PC-3 (cell line): ENCODE results near the gene PLA2G15. TPM values are rescaled to one million over a fixed set of nuclear protein-coding genes. Genes with fewer than 3 reads are reported as not detected.

Experiments used
- ATAC-seq: fragments of 200-7000 bp; cut with Tn5 transposase; 2 replicates; pipeline ENCODE4 v1.9.1; 2020; ENCODE audit warnings: mild to moderate bottlenecking, moderate library complexity
- BruUV-seq: library from RNA; stranded (reverse); fragments of 400-500 nt; replicated peaks from 2 replicates; lab custom pipeline; 2021; lab: Mats Ljungman, UMichigan
- CTCF ChIA-PET: fragments of 300-600 bp; sonication (Branson Sonifier 250); formaldehyde crosslinking; loops from one replicate; lab custom pipeline; 2022; ENCODE audit warnings: antibody characterized with exemption; lab: Charles Lee
- POLR2A ChIA-PET: fragments of 300-600 bp; sonication (Branson Sonifier 250); formaldehyde crosslinking; loops from one replicate; lab custom pipeline; 2022; ENCODE audit warnings: antibody characterized with exemption; ENCODE audit not compliant: unreplicated experiment; lab: Charles Lee
- DNase-seq: peaks from one replicate; pipeline ENCODE4 v3.0.0-alpha.2; 2015
- H2AFZ ChIP-seq: fragments of 300-600 bp; sonication (generic); 2 replicates; pipeline ENCODE4 v1.6.0; 2016; ENCODE audit warnings: antibody characterized with exemption, low read length
- H3F3A ChIP-seq: fragments of 300-600 bp; sonication (generic); one replicate; pipeline ENCODE4 v1.6.0; 2017; ENCODE audit warnings: antibody characterized with exemption, low read length, control low read depth, mild to moderate bottlenecking; ENCODE audit not compliant: unreplicated experiment
- H3K27ac ChIP-seq: fragments of 300-600 bp; sonication (generic); 2 replicates; pipeline ENCODE4 v1.5.1; 2016; ENCODE audit warnings: mild to moderate bottlenecking, low read length
- H3K27me3 ChIP-seq: fragments of 300-600 bp; sonication (generic); 2 replicates; pipeline ENCODE4 v1.6.1; 2016; ENCODE audit warnings: low read length, mixed read lengths
- H3K36me3 ChIP-seq: fragments of 300-600 bp; sonication (generic); 2 replicates; pipeline ENCODE4 v1.6.1; 2016; ENCODE audit warnings: low read depth, mixed run types, low read length, mixed read lengths
- H3K4me1 ChIP-seq: fragments of 300-600 bp; sonication (generic); 2 replicates; pipeline ENCODE4 v1.5.1; 2016; ENCODE audit warnings: low read length; ENCODE audit not compliant: insufficient read depth
- H3K4me2 ChIP-seq: fragments of 300-600 bp; sonication (generic); 2 replicates; pipeline ENCODE4 v1.6.0; 2016; ENCODE audit warnings: low read length
- H3K4me3 ChIP-seq: fragments of 300-600 bp; sonication (generic); 2 replicates; pipeline ENCODE4 v1.5.1; 2016; ENCODE audit warnings: mild to moderate bottlenecking, low read length, mixed read lengths
- H3K79me2 ChIP-seq: fragments of 300-600 bp; sonication (generic); 2 replicates; pipeline ENCODE4 v1.6.1; 2017; ENCODE audit warnings: low read length, mixed read lengths
- H3K9ac ChIP-seq: fragments of 300-600 bp; sonication (generic); 2 replicates; pipeline ENCODE4 v1.6.0; 2016; ENCODE audit warnings: mild to moderate bottlenecking, low read length
- H3K9me2 ChIP-seq: fragments of 300-600 bp; sonication (generic); replicated peaks from 2 replicates; pipeline ENCODE4 v1.6.1; 2016; ENCODE audit warnings: mixed run types, low read length, mixed read lengths
- H3K9me3 ChIP-seq: fragments of 300-600 bp; sonication (generic); 2 replicates; pipeline ENCODE4 v1.6.1; 2016; ENCODE audit warnings: low read length, mixed read lengths
- H4K20me1 ChIP-seq: fragments of 300-600 bp; sonication (generic); 2 replicates; pipeline ENCODE4 v1.6.1; 2016; ENCODE audit warnings: low read length, mixed read lengths
- CTCF ChIP-seq: fragments of 300-600 bp; sonication (generic); conservative IDR thresholded peaks from 2 replicates; pipeline ENCODE4 v1.5.1; 2017; ENCODE audit warnings: antibody characterized with exemption, low read depth, mild to moderate bottlenecking, low read length
- EZH2 ChIP-seq: fragments of 300-600 bp; sonication (generic); IDR thresholded peaks from one replicate; pipeline ENCODE4 v1.6.1; 2017; ENCODE audit warnings: antibody characterized with exemption, mild to moderate bottlenecking, low read length; ENCODE audit not compliant: unreplicated experiment
- EZH2phosphoT487 ChIP-seq: fragments of 300-600 bp; sonication (generic); IDR thresholded peaks from 2 replicates; pipeline ENCODE4 v1.6.1; 2018; ENCODE audit warnings: mild to moderate bottlenecking, antibody characterized with exemption, low read length, borderline replicate concordance
- intact Hi-C: fragments of 100-400 bp; cut with micrococcal nuclease; formaldehyde crosslinking; loops from 2 replicates; pipeline ENCODE4 v1.9.0; 2023
- total RNA-seq: library from RNA; depleted of rRNA; stranded (reverse); fragments of >200 nt; gene quantifications from 2 replicates; pipeline ENCODE4 v1.2.3, GENCODE V29; 2014

PLA2G15 gene
- total RNA-seq, 1 experiment from 2014 or later: 16.4 TPM

GRCh38 chr16:68282064-68282452 lies 36.9 kb downstream of the PLA2G15 start:
- POLR2A ChIA-PET: no interaction called here
- no peak for TF ChIP-seq CTCF
- TF ChIP-seq EZH2: no peak
- TF ChIP-seq EZH2phosphoT487: no peak
- intact Hi-C loops: no loop called here

GRCh38 chr16:68283346-68283745 lies 38.2 kb downstream of the PLA2G15 start:
- no peaks in the 10 kb centered on the region for H3K9me3 ChIP-seq
- peaks cover 10% of the 10 kb centered on the region; the same call in 1 of the 2 replicates for H3K36me3 ChIP-seq
- no peak overlapping the region for H3K9ac ChIP-seq
- H4K20me1 ChIP-seq: no peaks in the 10 kb centered on the region
- intact Hi-C loops: no loop called here
- TF ChIP-seq EZH2 (no peak), EZH2phosphoT487 (no peak), CTCF (no peak)
- no peak for DNase-seq
- no peaks in the 10 kb centered on the region for H3K27me3 ChIP-seq
- no peaks in the 10 kb centered on the region for H3K9me2 ChIP-seq
- POLR2A ChIA-PET: no interaction called here
- no peaks in the 10 kb centered on the region for H3F3A ChIP-seq
- ATAC-seq: no peak
- H3K4me3 ChIP-seq: no peak overlapping the region
- H3K4me1 ChIP-seq: peaks cover 13% of the 10 kb centered on the region
- no peak overlapping the region for H2AFZ ChIP-seq
- H3K27ac ChIP-seq: no peak overlapping the region
- H3K79me2 ChIP-seq: peaks cover 18% of the 10 kb centered on the region; the same call in 1 of the 2 replicates
- no peak overlapping the region for H3K4me2 ChIP-seq
- BruUV-seq: no TSS peak
- CTCF ChIA-PET: no interaction called here

More at GRCh38 chr16:68282064-68282452, 36.9 kb downstream of the PLA2G15 start:
- H3K79me2 ChIP-seq: peaks cover 18% of the 10 kb centered on the region; the same call in 1 of the 2 replicates
- no peak overlapping the region for H3K4me3 ChIP-seq
- DNase-seq (no peak), ATAC-seq (no peak)
- H3K9ac ChIP-seq: no peak overlapping the region
- no peaks in the 10 kb centered on the region for H3K27me3 ChIP-seq
- H2AFZ ChIP-seq: no peak overlapping the region
- H3K36me3 ChIP-seq: peaks cover 4% of the 10 kb centered on the region; the same call in 1 of the 2 replicates
- H3K27ac ChIP-seq: no peak overlapping the region
- no TSS peak for BruUV-seq
- no peaks in the 10 kb centered on the region for H3K9me2 ChIP-seq
- H4K20me1 ChIP-seq: no peaks in the 10 kb centered on the region
- CTCF ChIA-PET: no interaction called here
- H3K9me3 ChIP-seq: no peaks in the 10 kb centered on the region
- 0 out of 2 replicates have a peak, but pooled peaks cover under 1% of the 10 kb centered on the region for H3K4me1 ChIP-seq
- H3F3A ChIP-seq: no peaks in the 10 kb centered on the region
- no peak overlapping the region for H3K4me2 ChIP-seq

GRCh38 chr16:68283801-68284598 lies 38.8 kb downstream of the PLA2G15 start:
- no peak for ATAC-seq
- no peak overlapping the region for H2AFZ ChIP-seq
- no peaks in the 10 kb centered on the region for H3K27me3 ChIP-seq
- DNase-seq: no peak
- H3K79me2 ChIP-seq: peaks cover 18% of the 10 kb centered on the region; the same call in 1 of the 2 replicates
- H3F3A ChIP-seq: no peaks in the 10 kb centered on the region
- intact Hi-C loops: no loop called here
- ChIA-PET CTCF (no interaction called here), POLR2A (interaction anchor here (0.6 kb wide), 1 partner anchor 20 kb away, joined by 4 read pairs; the partner anchor contains the start of gene SLC7A6)
- H3K9me3 ChIP-seq: no peaks in the 10 kb centered on the region
- H3K27ac ChIP-seq: no peak overlapping the region
- no peak overlapping the region for H3K4me3 ChIP-seq
- no peak for TF ChIP-seq CTCF
- no peak for TF ChIP-seq EZH2phosphoT487
- TF ChIP-seq EZH2: no peak
- no peak overlapping the region for H3K9ac ChIP-seq
- no TSS peak for BruUV-seq
- H3K4me2 ChIP-seq: no peak overlapping the region
- H3K9me2 ChIP-seq: no peaks in the 10 kb centered on the region
- peaks cover 15% of the 10 kb centered on the region for H3K4me1 ChIP-seq
- H4K20me1 ChIP-seq: no peaks in the 10 kb centered on the region
- H3K36me3 ChIP-seq: peaks cover 10% of the 10 kb centered on the region; the same call in 1 of the 2 replicates
